ENCODE measurements around the gene PTH. TPM values are rescaled to one million over a fixed set of nuclear protein-coding genes. Genes with fewer than 3 reads are reported as not detected.

Gene PTH
- total RNA-seq, 1 experiment from 2014 or later, result not detected

- Histone ChIP-seq H3K9me3 (ENCODE audit: control insufficient read depth in 1 of 2, insufficient read depth in 1 of 2, low read depth in 1 of 2, low read length in 2 of 2) (no peaks in the 10 kb centered on the region), H3K9me2 (ENCODE audit: insufficient read depth) (no peaks in the 10 kb centered on the region), H3K27ac (ENCODE audit: low read depth, low read length) (no peak overlapping the region), H4K20me1 (ENCODE audit: insufficient read depth) (no peaks in the 10 kb centered on the region), H3K4me3 (replicated peaks in 1 of 2; ENCODE audit: low read depth in 1 of 2, low read length in 2 of 2) (no peak overlapping the region), H3K36me3 (ENCODE audit: control insufficient read depth in 1 of 2, insufficient read depth in 2 of 2, low read length in 2 of 2) (no peaks in the 10 kb centered on the region), H3K79me2 (ENCODE audit: insufficient read depth, low read length) (0 out of 2 replicates have a peak, but pooled peaks cover 18% of the 10 kb centered on the region), H3K4me2 (ENCODE audit: low read length) (no peak overlapping the region), H3K27me3 (ENCODE audit: insufficient read depth, low read length) (no peaks in the 10 kb centered on the region), H3K4me1 (ENCODE audit: control insufficient read depth in 1 of 2, insufficient read depth in 2 of 2, low read length in 2 of 2) (no peaks in the 10 kb centered on the region), H2AFZ (ENCODE audit: low read depth, low read length, poor library complexity, severe bottlenecking) (no peak overlapping the region), H3K9ac (ENCODE audit: low read length) (no peak overlapping the region)
- ChIA-PET CTCF (no interaction called here), POLR2A (no interaction called here), RAD21 (ENCODE audit: low non-redundant PET in 1 of 2, low total read pairs in 2 of 2, uncharacterized antibody in 2 of 2, unreplicated experiment in 2 of 2) (no interaction called here)
- ATAC-seq (no peak), DNase-seq (ENCODE audit: low read depth, low spot score) (no peak)
- TF ChIP-seq ATF3 (IDR thresholded peaks at IDR 0.05) (no peak), POLR2AphosphoS5 (IDR thresholded peaks at IDR 0.05; ENCODE audit: low read depth, low read length) (no peak), EGR1 (IDR thresholded peaks at IDR 0.05; ENCODE audit: low read depth) (no peak), CBX3 (IDR thresholded peaks at IDR 0.05; ENCODE audit: low read depth) (no peak), ZFX (IDR thresholded peaks at IDR 0.05) (no peak), MAX (IDR thresholded peaks at IDR 0.05) (no peak), SIN3A (IDR thresholded peaks at IDR 0.05; ENCODE audit: low read depth) (no peak), ZBTB33 (IDR thresholded peaks at IDR 0.05; ENCODE audit: extremely low read depth, insufficient replicate concordance, low read length) (no peak)
- BruUV-seq (replicated peaks), result no TSS peak
- intact Hi-C loops (cut with micrococcal nuclease), result no loop called here
These were observed 50.2 kb downstream of the PTH start for GRCh38 chr11:13445588-13445987.

Other genes starting within 250 kb of the PTH start
- gene BMAL1, start 218.2 kb downstream of the PTH start, total RNA-seq (2021; ENCODE audit: unreplicated experiment), result 17.6 TPM
- 17.0 TPM for gene BTBD10, start 32.8 kb downstream of the PTH start, total RNA-seq (2021; ENCODE audit: unreplicated experiment)
- gene FAR1, start 172.7 kb upstream of the PTH start, total RNA-seq (2021; ENCODE audit: unreplicated experiment), result 74.3 TPM

Measured in HCT116 (cell line).